ENCODE data around the gene CTNNA3. TPM values are rescaled to one million over a fixed set of nuclear protein-coding genes. Genes with fewer than 3 reads are reported as not detected.

The CTNNA3 gene
- total RNA-seq, 4 donors from 2014 or later = 0.47 to 3.3 (median 0.80) TPM; not detected in 1

GRCh38 chr10:67550838-67551402 is 145.1 kb downstream of the CTNNA3 start:
- DNase-seq = no peak
- Histone ChIP-seq H3K4me1 (no peaks in the 10 kb centered on the region), H3K36me3 (no peaks in the 10 kb centered on the region), H3K27me3 (no peaks in the 10 kb centered on the region), H3K4me3 (no peak overlapping the region), H3K27ac (no peak overlapping the region), H3K9me3 (no peaks in the 10 kb centered on the region)
- TF ChIP-seq POLR2A (IDR thresholded peaks at IDR 0.05) = no peak
- no peak for TF ChIP-seq CTCF (IDR thresholded peaks at IDR 0.05)

- Histone ChIP-seq H3K9me3 (no peaks in the 10 kb centered on the region), H3K36me3 (no peaks in the 10 kb centered on the region), H3K27me3 (no peaks in the 10 kb centered on the region), H3K4me3 (no peak overlapping the region), H3K27ac (no peak overlapping the region), H3K4me1 (no peaks in the 10 kb centered on the region)
- no peak for DNase-seq
- TF ChIP-seq CTCF (IDR thresholded peaks at IDR 0.05) (no peak), POLR2A (IDR thresholded peaks at IDR 0.05) (no peak)
Measured at GRCh38 chr10:67550046-67550445, 145.9 kb downstream of the CTNNA3 start.

- Histone ChIP-seq H3K27me3 (no peaks in the 10 kb centered on the region), H3K4me1 (no peaks in the 10 kb centered on the region), H3K27ac (no peak overlapping the region), H3K36me3 (no peaks in the 10 kb centered on the region), H3K4me3 (no peak overlapping the region), H3K9me3 (no peaks in the 10 kb centered on the region)
- no peak for TF ChIP-seq POLR2A (IDR thresholded peaks at IDR 0.05)
- TF ChIP-seq CTCF (IDR thresholded peaks at IDR 0.05) = no peak
- DNase-seq = no peak
Measured at GRCh38 chr10:67549390-67549789, 146.6 kb downstream of the CTNNA3 start.

GRCh38 chr10:67541411-67541810 is 154.6 kb downstream of the CTNNA3 start:
- no peaks in the 10 kb centered on the region for H3K4me1 ChIP-seq
- no peak overlapping the region for H3K4me3 ChIP-seq
- no peaks in the 10 kb centered on the region for H3K9me3 ChIP-seq
- H3K36me3 ChIP-seq = no peaks in the 10 kb centered on the region
- no peak overlapping the region for H3K27ac ChIP-seq
- no peak for DNase-seq
- H3K27me3 ChIP-seq = no peaks in the 10 kb centered on the region
- TF ChIP-seq CTCF (IDR thresholded peaks at IDR 0.05) = no peak
- no peak for TF ChIP-seq POLR2A (IDR thresholded peaks at IDR 0.05)

- DNase-seq = no peak
- H3K27ac ChIP-seq = no peak overlapping the region
Measured at GRCh38 chr10:67539312-67539711, 156.7 kb downstream of the CTNNA3 start.

More at GRCh38 chr10:67539312-67539711, 156.7 kb downstream of the CTNNA3 start:
- Histone ChIP-seq H3K36me3 (no peaks in the 10 kb centered on the region), H3K9me3 (no peaks in the 10 kb centered on the region), H3K27me3 (no peaks in the 10 kb centered on the region), H3K4me3 (no peak overlapping the region), H3K4me1 (no peaks in the 10 kb centered on the region)
- TF ChIP-seq CTCF (IDR thresholded peaks at IDR 0.05) = no peak
- no peak for TF ChIP-seq POLR2A (IDR thresholded peaks at IDR 0.05)
